Measurements from ENCODE around the gene RHOG. TPM values are rescaled to one million over a fixed set of nuclear protein-coding genes. Genes with fewer than 3 reads are reported as not detected.
"Not testable (repeated sequence)": the region's sequence is repeated elsewhere in the genome, so short reads cannot be mapped to it uniquely, and the experiment has no call there.

Gene RHOG
- total RNA-seq, 8 experiments from 2014 or later: 2.2 to 23.0 (median 8.5) TPM

- Histone ChIP-seq H3K4me3 (no peak overlapping the region), H3K27ac (no peak overlapping the region), H3K4me1 (replicated peaks in 1 of 2) (no peaks in the 10 kb centered on the region)
- no peak for ATAC-seq (replicated peaks in 6 of 8)
- in situ Hi-C loops (cut with MboI; ENCODE audit: low pct_unique_long_range_greater_than_20kb in 2 of 9, low sequenced_read_pairs in 9 of 9, unreplicated experiment in 9 of 9): no loop called here
- 67 to 75% (median 73%) methylated on average over 1 to 3 of the region's 4 CpGs; no CpG with 5 or more reads in 7 of the 10 experiments for WGBS, 10 experiments
These were observed 24.9 kb downstream of the RHOG start for GRCh38 chr11:3815845-3816244.

GRCh38 chr11:3814832-3815231 lies 25.9 kb downstream of the RHOG start:
- H3K4me3 ChIP-seq; H3K4me1 ChIP-seq (replicated peaks in 1 of 2); ATAC-seq (replicated peaks in 6 of 8); H3K27ac ChIP-seq; in situ Hi-C loops (cut with MboI; ENCODE audit: low pct_unique_long_range_greater_than_20kb in 2 of 9, low sequenced_read_pairs in 9 of 9, unreplicated experiment in 9 of 9): not testable (repeated sequence)
- 83 to 100% (median 90%) methylated on average over 2 to 5 of the region's 5 CpGs; no CpG with 5 or more reads in 2 of the 10 experiments for WGBS, 10 experiments

- Histone ChIP-seq H3K4me1 (replicated peaks in 1 of 2) (peaks cover 0 to 2% of the 10 kb centered on the region in 2 donors), H3K4me3 (no peak overlapping the region), H3K27ac (no peak overlapping the region)
- in situ Hi-C loops (cut with MboI; ENCODE audit: low pct_unique_long_range_greater_than_20kb in 2 of 9, low sequenced_read_pairs in 9 of 9, unreplicated experiment in 9 of 9): no loop called here
- no peak for ATAC-seq (replicated peaks in 6 of 8)
- 100% methylated on average over 1 to 4 of the region's 4 CpGs; no CpG with 5 or more reads in 7 of the 10 experiments for WGBS, 10 experiments
These were observed 29.8 kb downstream of the RHOG start for GRCh38 chr11:3810951-3811350.

GRCh38 chr11:3810446-3810845 lies 30.3 kb downstream of the RHOG start:
- Histone ChIP-seq H3K27ac (no peak overlapping the region), H3K4me1 (replicated peaks in 1 of 2) (peaks cover 0 to 2% of the 10 kb centered on the region in 2 donors), H3K4me3 (no peak overlapping the region)
- in situ Hi-C loops (cut with MboI; ENCODE audit: low pct_unique_long_range_greater_than_20kb in 2 of 9, low sequenced_read_pairs in 9 of 9, unreplicated experiment in 9 of 9): no loop called here
- ATAC-seq (replicated peaks in 6 of 8): no peak
- 80 to 100% methylated on average over 1 of the region's 3 CpGs; no CpG with 5 or more reads in 8 of the 10 experiments for WGBS, 10 experiments

- Histone ChIP-seq H3K27ac (no peak overlapping the region), H3K4me3 (no peak overlapping the region), H3K4me1 (replicated peaks in 1 of 2) (peaks cover 0 to 2% of the 10 kb centered on the region in 2 donors)
- 100% methylated on average over 1 of the region's 1 CpG; no CpG with 5 or more reads in 7 of the 10 experiments for WGBS, 10 experiments
- in situ Hi-C loops (cut with MboI; ENCODE audit: low pct_unique_long_range_greater_than_20kb in 2 of 9, low sequenced_read_pairs in 9 of 9, unreplicated experiment in 9 of 9): no loop called here
- no peak for ATAC-seq (replicated peaks in 6 of 8)
These were observed 31.2 kb downstream of the RHOG start for GRCh38 chr11:3809624-3809928.

GRCh38 chr11:3808861-3809623 lies 31.7 kb downstream of the RHOG start:
- no peak overlapping the region for H3K27ac ChIP-seq
- ATAC-seq (replicated peaks in 6 of 8): peak in 3 of 8 experiments; percentile 60 to 68 (median 65)
- peaks cover 0 to 2% of the 10 kb centered on the region in 2 donors for H3K4me1 ChIP-seq (replicated peaks in 1 of 2)
- peak overlapping the region; percentile 37 to 55 (median 48) for H3K4me3 ChIP-seq
- 0 to 80% (median 27%) methylated on average over 1 to 5 of the region's 5 CpGs; no CpG with 5 or more reads in 4 of the 10 experiments for whole genome bisulfite sequencing, 10 experiments
- in situ Hi-C loops (cut with MboI; ENCODE audit: low pct_unique_long_range_greater_than_20kb in 2 of 9, low sequenced_read_pairs in 9 of 9, unreplicated experiment in 9 of 9): no loop called here

- peaks cover 0 to 2% of the 10 kb centered on the region in 2 donors for H3K4me1 ChIP-seq (replicated peaks in 1 of 2)
- in situ Hi-C loops (cut with MboI; ENCODE audit: low pct_unique_long_range_greater_than_20kb in 2 of 9, low sequenced_read_pairs in 9 of 9, unreplicated experiment in 9 of 9): no loop called here
- H3K4me3 ChIP-seq: peak within 1 kb of the TSS; percentile 37 to 55 (median 48)
- peak; percentile 77 to 89 (median 86) for ATAC-seq (replicated peaks in 6 of 8)
- WGBS, 10 experiments: 0 to 13% (median 3%) methylated on average over 4 to 16 of the region's 55 CpGs; no CpG with 5 or more reads in 4 of the 10 experiments
- no peak within 1 kb of the TSS for H3K27ac ChIP-seq
These were observed 32.6 kb downstream of the RHOG start, which contains the start of gene PGAP2 for GRCh38 chr11:3807909-3808860. Gene PGAP2 (plus strand): TSS chr11:3808560. CDS start chr11:3811260, 2,700 bp downstream.

- ATAC-seq (replicated peaks in 6 of 8): no peak
- WGBS, 10 experiments: 60 to 100% (median 86%) methylated on average over 1 to 10 of the region's 11 CpGs; no CpG with 5 or more reads in 1 of the 10 experiments
- in situ Hi-C loops (cut with MboI; ENCODE audit: low pct_unique_long_range_greater_than_20kb in 2 of 9, low sequenced_read_pairs in 9 of 9, unreplicated experiment in 9 of 9): no loop called here
- Histone ChIP-seq H3K27ac (no peak overlapping the region), H3K4me3 (no peak overlapping the region), H3K4me1 (replicated peaks in 1 of 2) (peaks cover 0 to 2% of the 10 kb centered on the region in 2 donors)
These were observed 36.8 kb downstream of the RHOG start for GRCh38 chr11:3803726-3804495.

- in situ Hi-C loops (cut with MboI; ENCODE audit: low pct_unique_long_range_greater_than_20kb in 2 of 9, low sequenced_read_pairs in 9 of 9, unreplicated experiment in 9 of 9): no loop called here
These were observed 38.6 kb downstream of the RHOG start for GRCh38 chr11:3802011-3802790.

GRCh38 chr11:3799873-3800272 lies 40.9 kb downstream of the RHOG start:
- H3K27ac ChIP-seq: no peak overlapping the region
- no peak for ATAC-seq (replicated peaks in 6 of 8)
- WGBS, 10 experiments: 70 to 95% (median 80%) methylated on average over 2 to 4 of the region's 5 CpGs; no CpG with 5 or more reads in 3 of the 10 experiments
- H3K4me3 ChIP-seq: no peak overlapping the region
- H3K4me1 ChIP-seq (replicated peaks in 1 of 2): peaks cover 4 to 5% of the 10 kb centered on the region in 2 donors
- in situ Hi-C loops (cut with MboI; ENCODE audit: low pct_unique_long_range_greater_than_20kb in 2 of 9, low sequenced_read_pairs in 9 of 9, unreplicated experiment in 9 of 9): no loop called here

More at GRCh38 chr11:3802011-3802790, 38.6 kb downstream of the RHOG start:
- Histone ChIP-seq H3K27ac (no peak overlapping the region), H3K4me1 (replicated peaks in 1 of 2) (peaks cover 0 to 4% of the 10 kb centered on the region in 2 donors), H3K4me3 (no peak overlapping the region)
- ATAC-seq (replicated peaks in 6 of 8): no peak
- WGBS, 10 experiments: 27 to 100% (median 90%) methylated on average over 2 to 4 of the region's 4 CpGs; no CpG with 5 or more reads in 1 of the 10 experiments

GRCh38 chr11:3799143-3799542 lies 41.6 kb downstream of the RHOG start:
- H3K4me3 ChIP-seq: no peak overlapping the region
- H3K27ac ChIP-seq: no peak overlapping the region
- H3K4me1 ChIP-seq (replicated peaks in 1 of 2): peaks cover 4 to 5% of the 10 kb centered on the region in 2 donors
- in situ Hi-C loops (cut with MboI; ENCODE audit: low pct_unique_long_range_greater_than_20kb in 2 of 9, low sequenced_read_pairs in 9 of 9, unreplicated experiment in 9 of 9): no loop called here
- WGBS, 10 experiments: 86 to 100% (median 94%) methylated on average over 2 to 6 of the region's 9 CpGs; no CpG with 5 or more reads in 3 of the 10 experiments
- ATAC-seq (replicated peaks in 6 of 8): no peak

Data from motor neuron (in vitro differentiated cells).